Uterus (tissue), 4 donors: ENCODE data around the gene PODNL1. TPM values are rescaled to one million over a fixed set of nuclear protein-coding genes. Genes with fewer than 3 reads are reported as not detected.

Source experiments
- DNase-seq, 2 donors: peaks; one replicate each; pipeline ENCODE4 v3.0.0-alpha.2; 2019 to 2020
- H3K27ac ChIP-seq, 2 donors: fragments of 200-600 bp; sonication (generic); 1 replicate in 1 of 2; 2 replicates in 1 of 2; pipeline ENCODE4 v1.5.1; 2016 to 2018
- H3K27me3 ChIP-seq, 2 donors: fragments of 200-600 bp; sonication (generic); one replicate each; pipeline ENCODE4 v1.5.1; 2018 to 2019; ENCODE audit warnings: control low read depth in 1 of 2
- H3K36me3 ChIP-seq, 2 donors: fragments of 200-600 bp; sonication (generic); one replicate each; pipeline ENCODE4 v1.5.1; 2019; ENCODE audit warnings: control low read depth in 1 of 2
- H3K4me1 ChIP-seq, 2 donors: fragments of 200-600 bp; sonication (generic); one replicate each; pipeline ENCODE4 v1.5.1; 2018 to 2019; ENCODE audit warnings: control low read depth in 1 of 2
- H3K4me3 ChIP-seq, 2 donors: fragments of 200-600 bp; sonication (generic); 1 replicate in 1 of 2; 2 replicates in 1 of 2; pipeline ENCODE4 v1.5.1; 2018 to 2019; ENCODE audit warnings: mild to moderate bottlenecking in 1 of 2
- H3K9me3 ChIP-seq, 2 donors: fragments of 200-600 bp; sonication (generic); one replicate each; pipeline ENCODE4 v1.5.1; 2019; ENCODE audit warnings: control low read depth in 1 of 2
- CTCF ChIP-seq, 4 experiments: fragments of 200-600 bp in 2 of 4; fragments of 450-650 bp in 2 of 4; sonication (generic) in 2 of 4; IDR thresholded peaks; one replicate each; pipeline ENCODE4 v1.5.1; 2016 to 2019; ENCODE audit warnings: antibody characterized with exemption in 4 of 4, mild to moderate bottlenecking in 2 of 4, moderate library complexity in 1 of 4
- POLR2A ChIP-seq, 2 donors: fragments of 450-650 bp; IDR thresholded peaks; one replicate each; pipeline ENCODE4 v1.6.1; 2016; ENCODE audit warnings: antibody characterized with exemption in 2 of 2, mild to moderate bottlenecking in 1 of 2, moderate library complexity in 1 of 2
- intact Hi-C: fragments of 100-400 bp; cut with DNase I; formaldehyde crosslinking; loops from one replicate; pipeline ENCODE4 v1.15.1; 2023; ENCODE audit warnings: low total_unique reads
- total RNA-seq, 4 donors: library from RNA; depleted of rRNA in 3 of 4; stranded (reverse); fragments of >200 nt in 3 of 4; gene quantifications; one replicate each; pipeline versions ENCODE4 v1.1.0 to v1.2.4, GENCODE V29; 2014 to 2023
- donor health status: DM: yes; HTN: yes; CAD: no.

Gene PODNL1
- under 1 TPM in 2 of 4 donors, not detected in 2; 0.55 to 0.98 TPM for total RNA-seq

GRCh38 chr19:13938301-13939064 is at the start of gene PODNL1:
PODNL1 (minus strand) TSS chr19:13938417; CDS start chr19:13938181, 236 bp downstream.
- Histone ChIP-seq H3K27me3 (no peaks in the 10 kb centered on the region), H3K36me3 (no peaks in the 10 kb centered on the region), H3K4me3 (no peak within 1 kb of the TSS), H3K27ac (no peak within 1 kb of the TSS), H3K9me3 (no peaks in the 10 kb centered on the region), H3K4me1 (peaks cover 0 to 5% of the 10 kb centered on the region in 2 donors)
- DNase-seq: no peak
- TF ChIP-seq POLR2A (IDR thresholded peaks at IDR 0.05): no peak
- TF ChIP-seq CTCF (IDR thresholded peaks at IDR 0.05): no peak
- intact Hi-C loops: no loop called here

- H3K4me1 ChIP-seq: no peaks in the 10 kb centered on the region
- TF ChIP-seq POLR2A (IDR thresholded peaks at IDR 0.05) (no peak), CTCF (IDR thresholded peaks at IDR 0.05) (no peak)
- H3K36me3 ChIP-seq: no peaks in the 10 kb centered on the region
- no peaks in the 10 kb centered on the region for H3K27me3 ChIP-seq
- intact Hi-C loops: no loop called here
- no peak overlapping the region for H3K4me3 ChIP-seq
- DNase-seq: no peak
- H3K27ac ChIP-seq: peak overlapping the region; percentile 63 to 81
- no peaks in the 10 kb centered on the region for H3K9me3 ChIP-seq
Observed at GRCh38 chr19:13987101-13987890, 49.1 kb upstream of the PODNL1 start.

- no peaks in the 10 kb centered on the region for H3K36me3 ChIP-seq
- no peak for TF ChIP-seq CTCF (IDR thresholded peaks at IDR 0.05)
- no peak for TF ChIP-seq POLR2A (IDR thresholded peaks at IDR 0.05)
- H3K27ac ChIP-seq: peak overlapping the region; percentile 63 to 81
- intact Hi-C loops: no loop called here
- DNase-seq: peak; percentile 74 to 77
- H3K9me3 ChIP-seq: no peaks in the 10 kb centered on the region
- H3K27me3 ChIP-seq: no peaks in the 10 kb centered on the region
- H3K4me3 ChIP-seq: no peak overlapping the region
- no peaks in the 10 kb centered on the region for H3K4me1 ChIP-seq
Observed at GRCh38 chr19:13986348-13986904, 48.2 kb upstream of the PODNL1 start.

GRCh38 chr19:13985771-13986347 is 47.6 kb upstream of the PODNL1 start:
- H3K4me1 ChIP-seq: no peaks in the 10 kb centered on the region
- peak overlapping the region; percentile 63 to 81 for H3K27ac ChIP-seq
- no peaks in the 10 kb centered on the region for H3K27me3 ChIP-seq
- H3K36me3 ChIP-seq: no peaks in the 10 kb centered on the region
- no peak for TF ChIP-seq POLR2A (IDR thresholded peaks at IDR 0.05)
- TF ChIP-seq CTCF (IDR thresholded peaks at IDR 0.05): no peak
- no peaks in the 10 kb centered on the region for H3K9me3 ChIP-seq
- no peak overlapping the region for H3K4me3 ChIP-seq
- no peak for DNase-seq
- intact Hi-C loops: no loop called here
